Glutamatergic neuron (in vitro differentiated cells): ENCODE measurements around the gene METTL2A. TPM values are rescaled to one million over a fixed set of nuclear protein-coding genes. Genes with fewer than 3 reads are reported as not detected.
"Not testable (repeated sequence)": the region's sequence is repeated elsewhere in the genome, so short reads cannot be mapped to it uniquely, and the experiment has no call there.

Experiments used
- DNase-seq: peaks from one replicate; pipeline ENCODE4 v3.0.0; 2022
- H3K27ac Mint-ChIP-seq: one replicate; pipeline ENCODE4 v1.8.0; 2020; ENCODE audit warnings: mild to moderate bottlenecking, mixed read lengths, inconsistent platforms; ENCODE audit not compliant: unreplicated experiment
- H3K27me3 Mint-ChIP-seq: one replicate; pipeline ENCODE4 v1.8.0; 2020; ENCODE audit warnings: mild to moderate bottlenecking, moderate library complexity, mixed read lengths, inconsistent platforms; ENCODE audit not compliant: unreplicated experiment
- H3K36me3 Mint-ChIP-seq: one replicate; pipeline ENCODE4 v1.8.0; 2020; ENCODE audit warnings: mild to moderate bottlenecking, mixed read lengths, inconsistent platforms; ENCODE audit not compliant: unreplicated experiment
- H3K4me1 Mint-ChIP-seq: one replicate; pipeline ENCODE4 v1.8.0; 2020; ENCODE audit warnings: mild to moderate bottlenecking, low read depth, mixed read lengths, inconsistent platforms; ENCODE audit not compliant: unreplicated experiment
- H3K4me3 Mint-ChIP-seq: one replicate; pipeline ENCODE4 v1.8.0; 2020; ENCODE audit warnings: mild to moderate bottlenecking, mixed read lengths, inconsistent platforms; ENCODE audit not compliant: unreplicated experiment
- H3K9me3 Mint-ChIP-seq: one replicate; pipeline ENCODE4 v1.8.0; 2020; ENCODE audit warnings: mild to moderate bottlenecking, moderate library complexity, mixed read lengths, inconsistent platforms; ENCODE audit not compliant: unreplicated experiment
- total RNA-seq: library from RNA; stranded (reverse); fragmentation: NEBNext Ultra II Directional; extraction: Animal tissue kit (Norgen Biotek cat#: 25700); gene quantifications from one replicate; pipeline ENCODE4 v1.2.1, GENCODE V29; 2021; ENCODE audit not compliant: unreplicated experiment
- TF ChIP-seq, protein P1 (sequence below): fragments of 200-600 bp; sonication (generic); IDR thresholded peaks from one replicate; pipeline ENCODE4 v1.5.0; 2021; ENCODE audit not compliant: partially characterized antibody, unreplicated experiment

The METTL2A gene
- total RNA-seq, 1 donor from 2014 or later, result 38.2 TPM

DNA sequence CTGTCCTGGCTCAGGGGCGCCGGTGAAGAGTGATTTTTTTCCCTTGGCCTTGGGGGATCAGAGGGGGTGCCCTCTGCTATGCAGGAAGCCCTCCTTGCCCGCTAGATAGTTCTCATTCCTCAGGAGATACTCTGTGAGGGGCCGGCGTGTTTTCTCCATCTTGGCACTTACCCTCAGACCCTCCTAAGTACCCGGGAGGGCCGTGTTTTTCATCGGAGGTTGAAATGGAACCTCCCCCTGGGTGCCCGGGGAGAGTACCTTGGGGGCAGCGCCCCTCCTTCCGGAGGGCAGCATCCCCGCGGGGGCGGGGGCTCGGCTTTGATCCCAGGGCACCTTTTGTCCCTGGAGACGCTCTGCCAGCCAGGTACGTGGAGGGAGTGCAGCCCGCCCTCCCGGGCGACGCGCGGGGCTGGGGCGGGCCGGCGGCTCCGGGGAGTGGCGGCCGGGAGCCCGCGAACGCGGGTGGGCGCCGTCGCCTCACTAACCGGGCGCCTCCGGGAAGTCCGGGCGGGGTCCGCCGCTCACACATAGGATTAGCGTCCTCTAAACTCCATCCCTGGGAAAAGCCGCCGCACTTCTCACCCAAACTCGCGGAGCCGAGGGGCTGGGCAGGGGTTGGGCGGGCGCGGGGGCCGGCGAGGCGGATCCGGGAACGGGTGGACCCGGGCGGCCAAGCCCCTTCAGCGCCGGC, 54.2 kb downstream of the METTL2A start:
- not testable (repeated sequence) for H3K9me3 Mint-ChIP-seq, H3K36me3 Mint-ChIP-seq, H3K4me1 Mint-ChIP-seq
- H3K27ac Mint-ChIP-seq, result peak overlapping the region; percentile 78
- H3K27me3 Mint-ChIP-seq, result peaks cover 11% of the 10 kb centered on the region
- DNase-seq, result peak; percentile 50
- peak overlapping the region; percentile 84 for H3K4me3 Mint-ChIP-seq

DNA sequence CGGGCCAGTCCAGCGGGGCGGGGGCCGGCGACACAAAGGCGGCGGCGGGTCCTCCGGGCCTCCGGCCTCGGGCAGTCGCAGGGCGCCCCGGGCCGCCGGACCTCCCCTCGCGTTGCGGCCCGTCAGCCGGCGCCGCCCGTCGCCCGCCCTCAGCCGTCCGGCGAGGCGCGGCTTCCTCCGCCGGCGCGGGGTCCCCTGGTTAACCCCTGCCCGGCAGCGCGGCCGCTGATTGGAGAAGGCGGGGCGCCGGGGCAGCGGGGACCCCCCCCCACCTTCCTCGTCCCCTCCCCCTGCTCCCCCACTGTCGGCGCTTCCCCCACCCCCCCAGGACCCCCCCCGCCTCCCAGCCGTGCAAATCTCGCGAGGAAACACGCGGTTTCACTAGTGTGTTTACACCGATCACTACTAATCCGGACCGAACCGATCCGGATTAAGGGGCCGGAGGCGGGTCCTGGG, 54.8 kb downstream of the METTL2A start, which contains the start of gene TLK2:
Gene TLK2 (plus strand): TSS at position 402 of the 456 bp plus-strand sequence. CDS start 2,301 bp downstream, outside the sequence.
- Mint-ChIP-seq H3K4me1 (peaks cover 6% of the 10 kb centered on the region), H3K4me3 (peak within 1 kb of the TSS; percentile 97), H3K27ac (peak within 1 kb of the TSS; percentile 97), H3K9me3 (peaks cover 6% of the 10 kb centered on the region), H3K36me3 (no peaks in the 10 kb centered on the region), H3K27me3 (peaks cover 11% of the 10 kb centered on the region)
- TF ChIP-seq, protein P1, sequence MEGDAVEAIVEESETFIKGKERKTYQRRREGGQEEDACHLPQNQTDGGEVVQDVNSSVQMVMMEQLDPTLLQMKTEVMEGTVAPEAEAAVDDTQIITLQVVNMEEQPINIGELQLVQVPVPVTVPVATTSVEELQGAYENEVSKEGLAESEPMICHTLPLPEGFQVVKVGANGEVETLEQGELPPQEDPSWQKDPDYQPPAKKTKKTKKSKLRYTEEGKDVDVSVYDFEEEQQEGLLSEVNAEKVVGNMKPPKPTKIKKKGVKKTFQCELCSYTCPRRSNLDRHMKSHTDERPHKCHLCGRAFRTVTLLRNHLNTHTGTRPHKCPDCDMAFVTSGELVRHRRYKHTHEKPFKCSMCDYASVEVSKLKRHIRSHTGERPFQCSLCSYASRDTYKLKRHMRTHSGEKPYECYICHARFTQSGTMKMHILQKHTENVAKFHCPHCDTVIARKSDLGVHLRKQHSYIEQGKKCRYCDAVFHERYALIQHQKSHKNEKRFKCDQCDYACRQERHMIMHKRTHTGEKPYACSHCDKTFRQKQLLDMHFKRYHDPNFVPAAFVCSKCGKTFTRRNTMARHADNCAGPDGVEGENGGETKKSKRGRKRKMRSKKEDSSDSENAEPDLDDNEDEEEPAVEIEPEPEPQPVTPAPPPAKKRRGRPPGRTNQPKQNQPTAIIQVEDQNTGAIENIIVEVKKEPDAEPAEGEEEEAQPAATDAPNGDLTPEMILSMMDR, result no peak
- peak; percentile 84 for DNase-seq

DNA sequence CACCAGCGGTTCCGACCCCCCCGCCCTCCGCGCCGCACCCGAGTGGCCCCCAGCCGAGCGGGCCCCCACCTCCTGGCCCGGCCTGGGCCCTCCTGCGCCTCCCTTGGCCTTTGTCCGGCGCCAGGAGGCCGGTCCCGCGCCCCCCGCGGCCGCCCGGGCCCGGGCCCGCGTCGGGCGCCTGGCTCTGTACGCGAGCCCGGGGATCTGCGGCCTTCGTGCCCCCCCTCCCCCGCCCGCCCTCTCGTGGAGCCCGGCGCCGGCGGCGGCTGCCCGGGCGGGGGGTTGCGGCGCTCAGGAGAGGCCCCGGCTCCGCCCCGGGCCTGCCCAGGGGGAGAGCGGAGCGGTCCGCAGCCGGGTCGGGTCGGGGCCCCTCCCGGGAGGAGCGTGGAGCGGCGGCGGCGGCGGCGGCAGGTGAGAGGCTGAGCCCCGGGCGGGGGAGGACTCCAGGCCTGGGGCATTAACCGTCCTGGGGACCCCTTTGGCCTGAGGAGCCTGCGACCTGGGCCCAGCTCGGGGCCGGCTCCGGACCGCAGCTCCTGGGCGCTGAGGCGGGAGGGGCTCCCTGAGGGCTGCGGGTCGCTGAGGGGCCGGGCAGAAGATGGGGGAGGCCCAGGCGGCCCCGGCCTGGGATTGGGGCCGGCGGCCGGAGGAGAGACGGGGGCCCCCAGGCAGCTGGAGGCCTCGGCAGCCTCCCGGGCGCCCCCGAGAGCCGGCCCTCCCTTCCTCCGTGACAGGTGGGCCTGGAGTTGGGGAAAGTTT, 55.4 kb downstream of the METTL2A start:
- not testable (repeated sequence) for H3K36me3 Mint-ChIP-seq, H3K4me1 Mint-ChIP-seq, H3K27ac Mint-ChIP-seq, H3K9me3 Mint-ChIP-seq, H3K4me3 Mint-ChIP-seq
- DNase-seq, result peak; percentile 44
- H3K27me3 Mint-ChIP-seq, result peaks cover 10% of the 10 kb centered on the region

DNA sequence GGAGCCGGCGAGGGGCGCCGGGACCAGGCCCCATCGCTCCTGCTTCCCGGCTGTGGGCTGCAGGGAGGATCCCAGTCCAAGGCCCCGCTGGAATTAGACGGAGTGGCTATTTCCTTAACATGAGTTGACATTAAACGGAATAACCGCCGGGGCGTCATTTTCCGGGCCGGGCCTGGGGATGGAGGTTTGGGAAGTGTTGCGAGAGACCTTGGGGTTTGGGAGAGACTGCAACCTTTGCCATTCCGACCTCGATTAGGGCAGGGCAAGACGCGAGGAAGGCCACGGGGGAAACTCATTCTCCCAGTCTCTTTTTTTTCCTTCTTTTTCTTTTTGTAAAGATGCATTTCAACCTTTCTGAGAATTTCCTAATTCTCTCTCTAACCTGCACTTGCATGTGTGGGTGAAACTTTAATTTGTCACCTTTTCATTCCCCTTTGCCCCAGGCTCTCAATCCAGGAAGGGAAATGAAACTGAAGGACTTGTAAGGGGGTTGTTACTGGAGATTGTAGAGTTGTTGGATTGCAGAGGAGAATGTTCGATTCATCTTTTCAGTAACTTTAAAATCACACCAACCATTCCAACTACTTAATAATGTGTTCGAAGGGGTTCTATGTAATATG, 56.1 kb downstream of the METTL2A start:
- H3K4me1 Mint-ChIP-seq, H3K27me3 Mint-ChIP-seq, H3K36me3 Mint-ChIP-seq, H3K9me3 Mint-ChIP-seq: not testable (repeated sequence)
- Mint-ChIP-seq H3K4me3 (peak overlapping the region; percentile 97), H3K27ac (peak overlapping the region; percentile 97)
- peak; percentile 35 for DNase-seq

DNA sequence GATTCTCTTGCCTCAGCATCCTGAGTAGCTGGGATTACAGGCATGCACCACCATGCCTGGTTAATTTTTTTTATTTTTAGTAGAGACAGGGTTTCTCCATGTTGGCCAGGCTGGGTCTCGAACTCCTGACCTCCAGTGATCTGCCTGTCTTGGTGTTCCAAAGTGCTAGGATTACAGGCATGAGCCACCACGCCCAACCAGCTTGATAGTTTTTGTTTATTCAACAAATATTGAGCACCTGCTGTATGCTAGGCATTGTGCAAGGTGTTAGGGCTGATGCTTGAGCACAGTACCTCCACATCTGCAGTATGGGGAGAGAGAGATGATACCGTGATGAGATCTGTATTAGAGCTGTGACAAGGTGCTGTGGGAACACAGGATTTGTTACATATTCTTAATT, 58.9 kb downstream of the METTL2A start:
- H3K27ac Mint-ChIP-seq, H3K4me3 Mint-ChIP-seq, H3K4me1 Mint-ChIP-seq, H3K9me3 Mint-ChIP-seq, H3K36me3 Mint-ChIP-seq, DNase-seq, H3K27me3 Mint-ChIP-seq: not testable (repeated sequence)

DNA sequence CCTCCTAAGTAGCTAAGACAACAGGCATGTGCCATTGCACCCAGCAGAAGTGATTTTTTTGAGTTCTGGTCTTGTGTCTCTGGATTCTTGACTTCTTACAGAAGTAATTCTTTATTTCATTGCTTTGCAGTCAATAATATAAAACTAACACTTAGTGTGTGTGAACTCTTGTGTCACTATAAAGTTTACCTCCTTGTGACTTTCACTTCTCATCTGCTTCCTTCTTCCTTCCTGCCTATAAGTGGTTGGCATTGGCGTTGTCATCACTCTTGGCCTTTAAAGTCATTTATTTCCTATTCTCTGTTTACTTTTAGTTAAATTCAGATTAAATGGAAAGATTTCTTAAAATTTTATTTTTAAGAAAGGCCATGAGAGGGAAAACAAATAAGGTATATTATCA, 67.3 kb downstream of the METTL2A start:
- H3K36me3 Mint-ChIP-seq, H3K27ac Mint-ChIP-seq, H3K9me3 Mint-ChIP-seq, H3K4me1 Mint-ChIP-seq, H3K27me3 Mint-ChIP-seq, DNase-seq, H3K4me3 Mint-ChIP-seq: not testable (repeated sequence)

DNA sequence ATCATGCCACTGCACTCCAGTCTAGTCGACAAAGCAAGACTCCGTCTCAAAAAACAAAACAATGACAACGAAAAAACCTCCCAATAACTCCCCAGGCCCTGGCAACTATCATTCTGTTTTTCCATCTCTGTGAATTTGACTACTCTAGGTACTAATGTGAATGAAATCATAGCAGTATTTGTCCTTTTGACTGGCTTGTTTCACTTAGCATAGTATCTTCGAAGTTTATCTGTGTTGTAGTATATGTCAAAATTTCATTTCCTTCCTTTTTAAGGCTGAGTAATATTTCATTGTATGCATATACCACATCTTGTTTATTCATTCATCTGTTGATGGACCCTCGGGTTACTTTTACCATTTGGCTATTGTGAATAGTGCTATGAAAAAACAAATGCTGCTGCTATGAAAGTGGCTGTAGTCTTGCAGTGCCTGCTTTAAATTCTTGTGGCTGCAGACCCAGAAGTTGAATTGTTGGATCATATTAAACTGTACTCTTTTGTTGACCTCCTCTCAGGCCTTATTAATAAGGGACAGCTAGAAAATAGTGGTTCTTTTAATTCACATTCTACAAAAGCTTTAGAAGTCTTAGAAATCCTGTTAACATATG, 69.5 kb downstream of the METTL2A start:
- H3K9me3 Mint-ChIP-seq, DNase-seq, H3K27me3 Mint-ChIP-seq, H3K4me1 Mint-ChIP-seq, H3K36me3 Mint-ChIP-seq, H3K27ac Mint-ChIP-seq, H3K4me3 Mint-ChIP-seq: not testable (repeated sequence)

DNA sequence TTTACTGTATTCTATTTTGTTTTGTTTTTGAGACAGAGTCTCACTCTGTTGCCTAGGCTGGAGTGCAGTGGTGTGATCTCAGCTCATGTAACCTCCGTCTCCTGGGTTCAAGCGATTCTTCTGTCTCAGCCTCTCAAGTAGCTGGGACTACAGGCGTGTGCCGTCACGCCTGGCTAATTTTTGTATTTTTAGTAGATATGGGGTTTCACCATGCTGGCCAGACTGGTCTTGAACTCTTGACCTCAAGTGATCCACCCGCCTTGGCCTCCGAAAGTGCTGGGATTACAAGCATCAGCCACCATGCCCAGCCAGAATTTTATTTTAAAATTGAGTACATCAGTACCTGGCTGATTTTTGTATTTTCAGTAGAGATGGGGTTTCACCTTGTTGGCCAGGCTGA, 70.4 kb downstream of the METTL2A start:
- H3K4me1 Mint-ChIP-seq, H3K4me3 Mint-ChIP-seq, DNase-seq, H3K9me3 Mint-ChIP-seq, H3K27ac Mint-ChIP-seq, H3K27me3 Mint-ChIP-seq, H3K36me3 Mint-ChIP-seq: not testable (repeated sequence)

DNA sequence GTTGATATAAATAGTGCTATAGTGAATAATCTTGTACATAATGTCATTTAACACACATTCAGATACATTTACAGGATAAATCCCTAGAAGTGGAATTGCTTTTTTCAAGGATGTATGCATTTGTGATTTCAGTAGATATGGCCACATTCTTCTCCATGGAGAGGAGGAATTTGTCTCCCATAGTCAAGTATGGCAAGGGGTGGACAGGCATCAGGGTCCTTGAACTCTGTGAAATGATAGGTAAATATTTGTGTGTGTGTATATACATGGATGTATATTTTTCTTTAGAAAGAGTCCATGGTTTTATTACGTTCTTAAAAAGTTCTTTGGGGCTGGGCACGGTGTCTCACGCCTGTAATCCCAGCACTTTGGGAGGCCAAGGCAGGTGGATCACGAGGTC, 72.6 kb downstream of the METTL2A start:
- H3K27ac Mint-ChIP-seq, result not testable (repeated sequence)

DNA sequence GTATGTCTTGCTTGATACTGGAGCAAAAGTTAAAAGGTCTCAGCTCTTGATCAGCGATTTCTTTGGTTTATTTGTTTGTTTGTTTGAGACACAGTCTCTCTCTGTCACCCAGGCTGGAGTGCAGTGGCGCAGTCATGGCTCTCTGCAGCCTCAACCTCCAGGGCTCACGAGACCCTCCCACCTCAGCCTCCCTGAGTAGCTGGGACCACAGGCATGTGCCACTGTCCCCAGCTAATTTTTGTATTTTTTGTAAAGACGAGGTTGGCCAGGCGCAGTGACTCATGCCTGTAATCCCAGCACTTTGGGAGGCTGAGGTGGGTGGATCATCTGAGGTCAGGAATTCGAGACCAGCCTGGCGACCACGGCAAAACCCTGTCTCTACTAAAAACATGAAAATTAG, 75.1 kb downstream of the METTL2A start:
- not testable (repeated sequence) for H3K36me3 Mint-ChIP-seq, H3K27ac Mint-ChIP-seq, H3K27me3 Mint-ChIP-seq, H3K4me1 Mint-ChIP-seq, H3K9me3 Mint-ChIP-seq, DNase-seq, H3K4me3 Mint-ChIP-seq

More for the DNA sequence above, 72.6 kb downstream of the METTL2A start:
- H3K4me1 Mint-ChIP-seq, H3K27me3 Mint-ChIP-seq, H3K9me3 Mint-ChIP-seq, H3K4me3 Mint-ChIP-seq, DNase-seq, H3K36me3 Mint-ChIP-seq: not testable (repeated sequence)
